Activated naive CD4-positive, alpha-beta T cell treated with anti-CD3 and anti-CD28 coated beads, Interleukin-2, amount 50 U/mL, for 24 hours (primary cell): Measurements from ENCODE around the gene PLXNA2.

ENCODE experiments used
- H3K27ac Mint-ChIP-seq: one replicate; pipeline ENCODE4 v1.8.0; 2021; ENCODE audit warnings: mild to moderate bottlenecking, mixed read lengths
- H3K27me3 Mint-ChIP-seq: one replicate; pipeline ENCODE4 v1.8.0; 2021; ENCODE audit warnings: mixed read lengths
- H3K36me3 Mint-ChIP-seq: one replicate; pipeline ENCODE4 v1.8.0; 2021; ENCODE audit warnings: mixed read lengths
- H3K4me1 Mint-ChIP-seq: one replicate; pipeline ENCODE4 v1.8.0; 2021; ENCODE audit warnings: mixed read lengths
- H3K4me3 Mint-ChIP-seq: one replicate; pipeline ENCODE4 v1.8.0; 2021; ENCODE audit warnings: mild to moderate bottlenecking, mixed read lengths
- H3K9me3 Mint-ChIP-seq: one replicate; pipeline ENCODE4 v1.8.0; 2021; ENCODE audit warnings: mixed read lengths

The PLXNA2 gene

DNA sequence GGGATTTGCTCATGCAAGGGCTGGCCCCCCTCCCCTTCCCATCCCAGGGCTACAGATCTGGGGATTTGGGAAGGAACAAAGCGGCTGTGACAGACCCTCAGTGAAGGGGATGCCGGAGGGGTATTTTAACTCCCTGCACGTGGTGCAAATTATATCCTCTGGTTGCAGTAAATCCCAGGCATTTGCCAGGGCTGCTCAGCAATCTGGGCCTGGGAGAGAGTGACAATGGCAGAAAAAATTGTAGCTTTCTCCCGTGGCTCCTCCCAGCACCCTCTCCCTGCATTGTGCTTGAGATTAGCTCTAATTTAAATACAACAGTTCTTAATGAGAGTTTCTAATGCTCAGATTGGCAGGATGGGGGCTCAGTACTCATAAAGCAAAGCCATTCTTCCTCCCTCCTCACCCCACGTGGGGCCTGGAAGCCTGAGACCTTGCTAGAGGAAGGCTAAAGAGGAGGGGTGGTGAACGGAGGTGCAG lies 203.3 kb downstream of the PLXNA2 start:
- Mint-ChIP-seq H3K27me3 (peaks cover 2% of the 10 kb centered on the region), H3K4me1 (no peaks in the 10 kb centered on the region), H3K4me3 (no peak overlapping the region), H3K9me3 (no peaks in the 10 kb centered on the region), H3K36me3 (no peaks in the 10 kb centered on the region), H3K27ac (no peak overlapping the region)

- no peak overlapping the region for H3K4me3 Mint-ChIP-seq
- no peaks in the 10 kb centered on the region for H3K36me3 Mint-ChIP-seq
- H3K27me3 Mint-ChIP-seq = peaks cover 2% of the 10 kb centered on the region
- no peak overlapping the region for H3K27ac Mint-ChIP-seq
- H3K4me1 Mint-ChIP-seq = no peaks in the 10 kb centered on the region
- no peaks in the 10 kb centered on the region for H3K9me3 Mint-ChIP-seq
Observed at GRCh38 chr1:208039536-208040332, 204.4 kb downstream of the PLXNA2 start.

DNA sequence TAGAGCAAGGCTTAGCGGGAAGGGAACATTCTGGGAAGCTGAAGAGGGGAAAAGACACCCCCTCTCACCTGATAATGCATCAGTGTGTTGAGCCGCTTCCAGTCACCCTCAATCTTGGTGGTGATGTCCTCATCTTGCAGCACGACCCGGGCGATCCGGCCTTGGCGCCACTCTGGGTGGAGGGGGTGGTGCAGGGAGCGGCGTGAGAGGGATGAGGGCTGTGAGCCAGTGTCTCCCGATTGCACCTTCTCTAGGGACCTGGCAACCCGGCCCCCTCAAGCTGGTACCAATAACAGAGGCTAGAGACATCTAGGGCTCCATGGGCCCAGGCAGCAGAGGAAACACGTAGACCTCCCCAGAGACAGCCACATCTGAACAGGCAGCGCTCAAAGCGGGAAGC lies 205.9 kb downstream of the PLXNA2 start:
- Mint-ChIP-seq H3K9me3 (no peaks in the 10 kb centered on the region), H3K36me3 (no peaks in the 10 kb centered on the region), H3K27me3 (peaks cover 3% of the 10 kb centered on the region), H3K4me3 (no peak overlapping the region), H3K27ac (no peak overlapping the region), H3K4me1 (no peaks in the 10 kb centered on the region)

- no peaks in the 10 kb centered on the region for H3K9me3 Mint-ChIP-seq
- H3K27me3 Mint-ChIP-seq = peaks cover 2% of the 10 kb centered on the region
- H3K36me3 Mint-ChIP-seq = no peaks in the 10 kb centered on the region
- no peaks in the 10 kb centered on the region for H3K4me1 Mint-ChIP-seq
- no peak overlapping the region for H3K4me3 Mint-ChIP-seq
- no peak overlapping the region for H3K27ac Mint-ChIP-seq
Observed at GRCh38 chr1:208036918-208037766, 207.0 kb downstream of the PLXNA2 start.

DNA sequence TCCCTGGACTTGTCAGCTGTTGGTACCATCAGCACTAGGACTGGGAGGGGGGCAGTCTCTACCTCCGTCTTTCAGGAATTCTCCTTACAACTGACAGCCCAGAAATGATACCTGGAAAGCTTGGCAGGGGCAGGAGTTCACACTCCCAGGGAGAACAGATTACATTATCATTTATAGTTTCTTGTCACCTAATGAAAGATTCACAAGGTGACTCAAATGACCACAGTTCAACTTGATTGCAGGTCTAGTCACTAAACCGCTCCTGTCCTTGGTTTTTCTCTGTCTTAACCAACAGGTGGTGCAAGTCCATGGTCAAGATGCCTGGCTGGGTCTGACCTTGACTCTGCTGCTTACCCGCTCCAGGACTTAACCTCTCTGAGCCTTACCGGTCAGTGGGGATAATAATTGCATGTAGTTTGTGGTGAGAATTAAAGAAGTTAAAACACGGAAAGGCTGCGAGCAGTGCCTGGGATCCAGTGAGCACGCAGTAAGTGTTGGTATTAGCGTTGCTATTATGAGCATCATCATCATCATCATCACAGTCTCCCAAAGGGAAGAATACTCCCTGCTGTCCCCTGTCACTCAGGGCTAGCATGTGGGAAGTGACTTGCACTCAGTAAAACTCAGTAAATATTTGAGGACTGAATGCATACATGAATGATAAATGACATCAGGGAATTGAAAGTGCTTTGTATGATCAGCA lies 207.9 kb downstream of the PLXNA2 start:
- Mint-ChIP-seq H3K27me3 (peaks cover 2% of the 10 kb centered on the region), H3K27ac (no peak overlapping the region), H3K36me3 (no peaks in the 10 kb centered on the region), H3K4me1 (no peaks in the 10 kb centered on the region), H3K9me3 (no peaks in the 10 kb centered on the region), H3K4me3 (no peak overlapping the region)

DNA sequence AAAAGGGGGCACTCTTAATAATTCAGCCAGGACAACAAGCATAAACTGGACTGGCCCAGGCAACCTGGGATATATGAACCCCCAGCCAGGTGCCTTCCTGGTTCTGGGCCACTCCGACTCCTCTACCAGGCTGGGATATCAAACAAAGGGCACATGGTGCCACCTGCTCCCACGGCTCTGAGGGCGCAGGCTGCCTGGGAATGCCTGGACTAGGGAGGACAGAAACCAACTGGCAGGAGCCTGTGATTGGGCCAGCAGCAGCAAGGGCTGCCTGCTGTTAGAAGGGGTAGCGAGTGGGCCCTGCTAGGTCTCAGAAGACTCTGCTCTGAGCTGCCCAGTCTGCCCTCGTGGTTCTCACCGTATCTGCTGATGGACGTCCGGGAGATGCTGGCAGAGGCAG lies 210.0 kb downstream of the PLXNA2 start:
- no peaks in the 10 kb centered on the region for H3K36me3 Mint-ChIP-seq
- no peaks in the 10 kb centered on the region for H3K4me1 Mint-ChIP-seq
- no peaks in the 10 kb centered on the region for H3K9me3 Mint-ChIP-seq
- no peak overlapping the region for H3K27ac Mint-ChIP-seq
- no peak overlapping the region for H3K4me3 Mint-ChIP-seq
- H3K27me3 Mint-ChIP-seq = peaks cover 2% of the 10 kb centered on the region

DNA sequence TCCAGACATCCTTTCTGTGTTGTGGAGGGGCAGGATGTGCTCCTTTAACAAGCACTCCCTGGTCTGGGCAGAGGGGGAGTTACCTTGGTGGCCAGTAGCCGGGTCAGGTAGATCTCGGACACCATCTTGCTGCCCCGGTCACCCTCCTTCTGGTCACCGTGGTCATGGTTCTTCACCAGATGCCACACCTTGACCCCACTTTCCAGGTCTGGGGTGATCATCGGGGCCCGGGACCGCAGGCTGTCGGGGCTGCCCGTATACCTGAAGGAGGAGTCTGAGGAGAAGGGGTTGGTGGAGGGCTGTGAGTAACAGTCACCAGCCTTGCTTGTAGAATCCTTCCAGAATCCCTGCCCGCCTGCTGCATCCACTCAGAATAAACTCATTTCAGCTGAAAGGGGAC lies 210.9 kb downstream of the PLXNA2 start:
- Mint-ChIP-seq H3K36me3 (no peaks in the 10 kb centered on the region), H3K27me3 (peaks cover 2% of the 10 kb centered on the region), H3K27ac (no peak overlapping the region), H3K4me1 (no peaks in the 10 kb centered on the region), H3K4me3 (no peak overlapping the region), H3K9me3 (no peaks in the 10 kb centered on the region)

DNA sequence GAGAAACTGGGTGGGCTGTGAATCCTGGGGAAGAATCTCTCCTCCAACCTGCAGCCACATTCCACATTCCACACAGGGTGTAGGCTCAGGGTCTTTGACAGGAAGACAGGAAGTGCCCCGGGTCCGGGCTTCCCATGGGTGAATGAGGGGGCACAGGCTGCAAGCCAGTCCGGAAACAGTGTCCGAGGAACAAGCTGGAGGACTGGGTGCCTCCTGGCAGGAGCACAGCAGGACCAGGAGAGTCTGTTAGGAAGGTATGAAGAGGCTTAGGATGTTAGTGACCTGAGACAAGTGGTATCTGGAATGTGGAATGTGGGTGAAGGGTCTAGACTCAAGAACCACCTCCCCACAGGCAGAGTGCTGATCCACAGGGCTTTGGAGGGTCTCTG lies 212.3 kb downstream of the PLXNA2 start:
- no peaks in the 10 kb centered on the region for H3K4me1 Mint-ChIP-seq
- H3K9me3 Mint-ChIP-seq = no peaks in the 10 kb centered on the region
- no peaks in the 10 kb centered on the region for H3K36me3 Mint-ChIP-seq
- H3K27ac Mint-ChIP-seq = no peak overlapping the region
- peaks cover 2% of the 10 kb centered on the region for H3K27me3 Mint-ChIP-seq
- no peak overlapping the region for H3K4me3 Mint-ChIP-seq

GRCh38 chr1:208031316-208031931 lies 212.8 kb downstream of the PLXNA2 start:
- no peaks in the 10 kb centered on the region for H3K36me3 Mint-ChIP-seq
- no peak overlapping the region for H3K27ac Mint-ChIP-seq
- H3K27me3 Mint-ChIP-seq = peaks cover 2% of the 10 kb centered on the region
- no peak overlapping the region for H3K4me3 Mint-ChIP-seq
- H3K9me3 Mint-ChIP-seq = no peaks in the 10 kb centered on the region
- no peaks in the 10 kb centered on the region for H3K4me1 Mint-ChIP-seq

- no peaks in the 10 kb centered on the region for H3K36me3 Mint-ChIP-seq
- H3K4me3 Mint-ChIP-seq = no peak overlapping the region
- no peaks in the 10 kb centered on the region for H3K4me1 Mint-ChIP-seq
- H3K27me3 Mint-ChIP-seq = peaks cover 2% of the 10 kb centered on the region
- no peaks in the 10 kb centered on the region for H3K9me3 Mint-ChIP-seq
- no peak overlapping the region for H3K27ac Mint-ChIP-seq
Observed at GRCh38 chr1:208030288-208031091, 213.7 kb downstream of the PLXNA2 start.

GRCh38 chr1:208029381-208030287 lies 214.6 kb downstream of the PLXNA2 start:
- Mint-ChIP-seq H3K4me3 (no peak overlapping the region), H3K36me3 (no peaks in the 10 kb centered on the region), H3K4me1 (no peaks in the 10 kb centered on the region), H3K27me3 (peaks cover 2% of the 10 kb centered on the region), H3K27ac (no peak overlapping the region), H3K9me3 (no peaks in the 10 kb centered on the region)

- Mint-ChIP-seq H3K27me3 (peaks cover under 1% of the 10 kb centered on the region), H3K4me1 (no peaks in the 10 kb centered on the region), H3K4me3 (no peak overlapping the region), H3K36me3 (no peaks in the 10 kb centered on the region), H3K27ac (no peak overlapping the region), H3K9me3 (no peaks in the 10 kb centered on the region)
Observed at GRCh38 chr1:208028526-208028925, 215.7 kb downstream of the PLXNA2 start.

GRCh38 chr1:208027861-208028260 lies 216.3 kb downstream of the PLXNA2 start:
- Mint-ChIP-seq H3K4me1 (no peaks in the 10 kb centered on the region), H3K9me3 (no peaks in the 10 kb centered on the region), H3K36me3 (no peaks in the 10 kb centered on the region), H3K4me3 (no peak overlapping the region), H3K27me3 (no peaks in the 10 kb centered on the region), H3K27ac (no peak overlapping the region)

DNA sequence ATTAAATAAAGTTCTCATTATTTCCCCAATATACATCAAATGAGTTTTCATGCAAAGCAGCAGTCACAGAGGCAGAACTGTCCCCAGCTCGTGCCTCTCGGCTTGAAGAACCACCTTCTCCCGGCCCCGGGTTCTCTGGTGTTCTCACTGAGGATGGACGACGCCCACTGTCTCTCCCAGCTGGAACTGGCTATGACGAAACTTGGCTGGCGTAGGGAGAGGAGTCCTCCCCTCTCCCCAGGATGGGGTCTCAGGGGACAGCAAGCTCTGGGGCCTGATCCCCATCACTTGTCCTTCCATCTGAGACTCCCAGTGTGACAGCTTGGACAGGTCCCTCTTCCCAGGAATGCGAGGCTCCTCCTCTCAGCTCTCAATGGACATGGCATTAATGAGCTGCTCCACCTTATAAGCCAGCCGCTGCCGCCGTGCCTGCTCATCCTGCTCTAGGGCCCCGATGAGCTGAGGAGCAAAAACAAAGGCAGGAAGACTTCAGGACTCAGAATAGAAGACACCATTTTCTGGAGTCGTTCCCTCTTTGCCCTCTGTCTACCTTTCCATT lies 217.2 kb downstream of the PLXNA2 start:
- no peaks in the 10 kb centered on the region for H3K36me3 Mint-ChIP-seq
- H3K27ac Mint-ChIP-seq = no peak overlapping the region
- no peak overlapping the region for H3K4me3 Mint-ChIP-seq
- no peaks in the 10 kb centered on the region for H3K4me1 Mint-ChIP-seq
- no peaks in the 10 kb centered on the region for H3K9me3 Mint-ChIP-seq
- H3K27me3 Mint-ChIP-seq = no peaks in the 10 kb centered on the region
